D721Med (cell line): ENCODE results near the gene CCDC87.
"Not testable (repeated sequence)": the region's sequence is repeated elsewhere in the genome, so short reads cannot be mapped to it uniquely, and the experiment has no call there.

ENCODE experiments used
- DNase-seq: peaks from one replicate; pipeline ENCODE4 v3.0.0; 2011; ENCODE audit warnings: low spot score; ENCODE audit not compliant: insufficient read length
- FAIRE-seq: peaks from 2 replicates; lab custom pipeline; 2011; peaks lifted over from hg19 to GRCh38; lab: Jason Lieb, UNC
- CTCF ChIP-seq: IDR thresholded peaks from 2 replicates; pipeline ENCODE4 v1.5.1; 2012; ENCODE audit warnings: mild to moderate bottlenecking, control low read depth; ENCODE audit not compliant: insufficient read depth; ENCODE audit errors: missing control alignments

The CCDC87 gene

GRCh38 chr11:66546368-66546965 lies 46.4 kb downstream of the CCDC87 start, which contains the start of gene ACTN3:
ACTN3 (plus strand) TSS chr11:66546903; CDS start chr11:66546938, 35 bp downstream.
- no peak for TF ChIP-seq CTCF
- no peak for DNase-seq

GRCh38 chr11:66545701-66546367 lies 47.0 kb downstream of the CCDC87 start, which contains the start of gene ZDHHC24:
ZDHHC24 (minus strand) TSS chr11:66546048; CDS start chr11:66546003, 45 bp downstream.
- peak; percentile 98 for DNase-seq
- TF ChIP-seq CTCF = no peak
- FAIRE-seq = no peak

More at GRCh38 chr11:66546368-66546965, 46.4 kb downstream of the CCDC87 start, which contains the start of gene ACTN3:
- no peak for FAIRE-seq

- not testable (repeated sequence) for DNase-seq, FAIRE-seq
Observed at GRCh38 chr11:66544952-66545351, 47.9 kb downstream of the CCDC87 start.

GRCh38 chr11:66543263-66544107 lies 49.4 kb downstream of the CCDC87 start:
- FAIRE-seq (no peak), DNase-seq (no peak)
- TF ChIP-seq CTCF = peak; percentile 31

GRCh38 chr11:66542362-66542761 lies 50.5 kb downstream of the CCDC87 start:
- DNase-seq = no peak
- no peak for TF ChIP-seq CTCF
- no peak for FAIRE-seq

- FAIRE-seq = no peak
Observed at GRCh38 chr11:66541892-66542291, 51.0 kb downstream of the CCDC87 start.

GRCh38 chr11:66540598-66540997 lies 52.3 kb downstream of the CCDC87 start:
- not testable (repeated sequence) for FAIRE-seq

More at GRCh38 chr11:66541892-66542291, 51.0 kb downstream of the CCDC87 start:
- DNase-seq = no peak
- TF ChIP-seq CTCF = no peak

More at GRCh38 chr11:66540598-66540997, 52.3 kb downstream of the CCDC87 start:
- not testable (repeated sequence) for DNase-seq
